DMS53 (cell line): ENCODE data around the gene ATP8B2.
A peak's percentile ranks its signal among the peaks of the same experiment; 100 is the strongest.
"Not testable (repeated sequence)": the region's sequence is repeated elsewhere in the genome, so short reads cannot be mapped to it uniquely, and the experiment has no call there.

Source experiments
- DNase-seq: peaks from one replicate; lab custom pipeline; 2025; lab: John Stamatoyannopoulos, UW

The ATP8B2 gene

DNA sequence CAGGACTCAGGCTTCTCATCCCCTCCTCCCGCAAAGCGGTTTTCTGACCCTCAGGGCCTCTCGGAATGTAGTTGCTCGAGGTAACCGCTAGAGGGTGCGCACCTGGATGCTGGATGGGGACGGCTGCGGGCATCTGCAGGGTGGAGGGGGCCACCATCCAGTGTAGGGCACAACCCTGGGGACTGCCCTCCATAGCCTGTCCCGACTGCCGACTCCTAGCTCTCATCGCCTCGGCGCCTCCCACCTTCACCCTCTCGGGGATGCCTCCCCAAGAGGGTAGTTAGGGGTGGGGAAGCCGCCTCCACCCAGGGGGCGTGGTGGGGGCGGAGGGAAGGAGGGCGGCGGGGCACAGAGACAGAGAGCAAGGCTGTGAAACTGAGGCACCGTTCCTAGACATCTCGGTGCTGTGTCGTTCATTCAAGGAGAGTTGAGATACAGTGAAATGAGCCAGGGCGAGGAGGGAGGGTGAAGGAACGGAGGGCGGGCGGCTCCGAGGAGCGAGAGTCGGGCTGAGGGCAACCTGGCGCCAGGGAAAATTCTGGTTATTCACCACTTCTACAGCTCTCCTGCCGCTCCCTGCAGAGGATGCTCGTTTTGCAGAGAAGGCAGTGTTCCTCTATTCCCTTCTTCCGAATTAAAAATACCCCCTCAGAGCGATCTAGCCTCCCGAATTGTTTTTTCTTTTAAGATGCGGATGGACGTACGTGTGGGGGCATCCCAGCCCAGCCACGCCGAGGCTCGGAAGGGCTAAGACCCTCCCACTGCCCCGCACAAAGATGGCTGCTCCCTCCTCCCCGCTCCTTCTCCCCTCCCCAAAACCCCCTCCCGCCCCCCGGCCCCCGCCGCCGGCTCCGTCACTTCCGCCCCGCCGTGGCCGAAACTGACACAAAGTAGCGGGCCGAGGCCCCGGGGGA, at the start of gene ATP8B2:
ATP8B2 (plus strand) TSS at position 857 of the 914 bp plus-strand sequence. CDS start 2,617 bp downstream, outside the sequence.
- peak; percentile 90 for DNase-seq

DNA sequence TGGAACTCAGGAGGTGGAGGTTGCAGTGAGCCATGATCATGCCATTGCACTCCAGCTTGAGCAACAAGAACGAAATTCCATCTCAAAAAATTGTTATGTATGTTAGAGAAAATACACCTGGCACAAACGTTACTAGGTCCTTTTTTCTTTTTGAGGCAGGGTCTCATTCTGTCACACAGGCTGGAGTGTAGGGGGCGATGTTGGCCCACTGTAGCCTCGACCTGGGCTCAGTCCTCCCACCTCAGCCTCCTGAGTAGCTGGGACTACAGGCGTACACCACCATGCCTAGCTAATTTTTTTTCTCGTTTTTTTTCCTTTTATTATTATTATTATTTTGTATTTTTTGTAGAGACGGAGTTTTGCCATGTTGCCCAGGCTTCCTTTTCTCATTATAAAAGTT, 48.5 kb upstream of the ATP8B2 start:
- DNase-seq, result peak; percentile 25

- DNase-seq, result not testable (repeated sequence)
Observed at GRCh38 chr1:154287591-154287990, 37.7 kb upstream of the ATP8B2 start.

- DNase-seq, result no peak
Observed at GRCh38 chr1:154288661-154289060, 36.7 kb upstream of the ATP8B2 start.

- no peak for DNase-seq
Observed at GRCh38 chr1:154290921-154291320, 34.4 kb upstream of the ATP8B2 start.

- DNase-seq, result peak; percentile 21
Observed at GRCh38 chr1:154295408-154296235, 29.7 kb upstream of the ATP8B2 start.

GRCh38 chr1:154301582-154301981, 23.7 kb upstream of the ATP8B2 start:
- DNase-seq, result no peak

- DNase-seq, result peak; percentile 28
Observed at GRCh38 chr1:154304664-154305337, 20.5 kb upstream of the ATP8B2 start.

DNA sequence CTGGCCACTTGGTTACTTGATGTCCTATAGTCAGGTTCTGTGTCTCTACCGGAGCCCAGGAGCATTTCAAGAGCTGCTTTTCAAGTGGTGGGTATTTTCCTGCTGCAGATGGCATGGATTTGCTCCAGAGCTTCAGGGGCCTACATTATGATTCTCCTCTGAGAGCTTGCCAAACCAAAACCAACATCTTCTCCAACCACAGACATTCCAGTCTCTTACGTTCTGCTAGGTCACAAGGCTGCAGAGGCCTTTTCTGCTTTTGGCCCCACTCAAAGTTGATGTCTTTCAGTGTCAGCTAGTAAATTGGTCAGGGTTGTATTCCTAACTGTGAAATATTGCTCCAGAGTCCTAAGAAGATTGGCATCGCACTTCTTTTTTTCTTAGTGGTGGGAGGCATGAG, 19.2 kb upstream of the ATP8B2 start:
- no peak for DNase-seq

GRCh38 chr1:154307670-154308270, 17.6 kb upstream of the ATP8B2 start:
- not testable (repeated sequence) for DNase-seq

DNA sequence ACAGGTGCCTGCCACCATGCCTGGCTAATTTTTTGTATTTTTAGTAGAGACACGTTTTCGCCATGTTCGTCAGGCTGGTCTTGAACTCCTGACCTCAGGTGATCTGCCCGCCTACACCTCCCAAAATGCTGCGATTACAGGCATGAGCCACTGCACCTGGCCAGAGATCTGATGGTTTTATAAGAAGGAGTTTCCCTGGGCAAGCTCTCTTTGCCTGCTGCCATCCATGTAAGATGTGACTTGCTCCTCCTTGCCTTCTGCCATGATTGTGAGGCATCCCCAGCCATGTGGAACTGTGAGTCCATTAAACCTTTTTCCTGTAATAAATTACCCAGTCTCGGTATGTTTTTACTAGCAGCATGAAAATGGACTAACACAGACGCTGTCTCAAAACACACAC, 16.2 kb upstream of the ATP8B2 start:
- DNase-seq, result not testable (repeated sequence)

DNA sequence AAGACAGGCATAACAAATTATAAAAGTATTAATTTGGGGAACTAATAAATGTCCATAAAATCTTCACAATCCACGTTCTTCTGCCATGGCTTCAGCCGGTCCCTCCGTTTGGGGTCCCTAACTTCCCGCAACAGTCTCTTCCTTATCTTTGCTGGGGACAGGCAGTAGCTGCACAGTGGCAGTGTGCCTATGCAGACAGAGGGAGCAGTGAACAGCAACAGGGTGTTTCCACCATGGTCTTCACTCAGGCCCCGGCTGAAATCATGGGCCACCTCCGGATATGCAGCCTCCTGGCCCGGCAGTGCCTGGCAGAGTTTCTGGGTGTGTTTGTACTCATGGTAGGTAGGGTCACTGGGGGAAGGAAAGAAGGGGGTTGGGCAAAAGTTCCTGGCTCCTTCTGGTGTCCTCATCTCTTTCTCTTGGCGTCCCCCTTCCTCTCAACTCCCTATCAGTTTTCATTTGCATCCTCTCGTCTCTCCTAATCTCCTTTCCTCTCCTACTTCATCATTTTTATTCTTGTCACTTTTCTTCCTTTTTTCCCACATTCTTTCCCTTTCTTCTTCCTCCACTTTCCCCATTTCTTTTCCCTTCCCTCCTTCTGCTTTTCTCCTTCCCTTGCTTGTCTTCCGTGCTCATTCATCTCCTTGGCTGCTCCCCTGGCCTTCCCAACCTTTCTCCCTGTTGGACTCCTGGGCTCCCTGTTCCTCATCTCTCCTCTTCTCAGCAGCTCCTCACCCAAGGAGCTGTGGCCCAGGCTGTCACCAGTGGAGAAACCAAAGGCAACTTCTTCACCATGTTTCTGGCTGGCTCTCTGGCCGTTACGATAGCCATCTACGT, 12.9 kb upstream of the ATP8B2 start:
- not testable (repeated sequence) for DNase-seq

DNA sequence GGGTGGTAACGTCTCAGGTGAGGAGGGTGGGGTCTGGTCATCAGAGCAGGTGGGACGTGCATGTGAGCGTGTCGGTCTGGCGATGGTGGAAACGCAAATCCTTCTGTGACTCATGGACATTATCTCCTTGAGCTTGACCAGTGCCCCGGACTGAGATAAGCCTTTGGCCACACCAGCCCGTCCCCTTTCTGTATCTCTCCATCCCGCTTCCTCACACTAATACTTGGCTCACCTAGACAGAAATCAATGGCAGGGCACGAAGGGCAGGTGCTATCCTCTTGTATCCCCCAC, 12.3 kb upstream of the ATP8B2 start:
- no peak for DNase-seq

GRCh38 chr1:154314226-154314625, 11.1 kb upstream of the ATP8B2 start:
- DNase-seq, result not testable (repeated sequence)

DNA sequence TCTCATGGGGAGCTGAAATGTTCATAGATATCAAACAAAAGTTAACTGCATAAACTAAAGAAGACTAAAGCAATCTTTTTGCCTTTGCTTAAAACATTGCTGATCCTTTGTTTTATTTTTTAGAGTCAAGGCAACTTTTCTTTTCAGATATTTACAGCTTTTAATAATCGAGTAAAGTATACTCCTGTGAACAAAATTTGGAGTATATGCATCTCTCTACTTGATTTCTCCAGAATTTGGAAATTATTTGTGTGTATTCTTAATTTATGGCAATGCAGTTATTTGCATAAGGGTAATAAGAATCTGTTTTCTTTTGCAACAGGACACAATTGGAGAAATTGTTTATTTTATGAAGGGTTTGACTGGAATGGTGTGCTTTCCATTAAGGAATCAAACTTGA, 8.6 kb upstream of the ATP8B2 start:
- peak; percentile 29 for DNase-seq

GRCh38 chr1:154318386-154318785, 6.9 kb upstream of the ATP8B2 start:
- no peak for DNase-seq

GRCh38 chr1:154320882-154321608, 4.3 kb upstream of the ATP8B2 start, which contains the start of gene AQP10:
Gene AQP10 (plus strand): TSS chr1:154321093. CDS start chr1:154321156, 63 bp downstream.
- no peak for DNase-seq

GRCh38 chr1:154321609-154321934, 3.8 kb upstream of the ATP8B2 start:
- not testable (repeated sequence) for DNase-seq

DNA sequence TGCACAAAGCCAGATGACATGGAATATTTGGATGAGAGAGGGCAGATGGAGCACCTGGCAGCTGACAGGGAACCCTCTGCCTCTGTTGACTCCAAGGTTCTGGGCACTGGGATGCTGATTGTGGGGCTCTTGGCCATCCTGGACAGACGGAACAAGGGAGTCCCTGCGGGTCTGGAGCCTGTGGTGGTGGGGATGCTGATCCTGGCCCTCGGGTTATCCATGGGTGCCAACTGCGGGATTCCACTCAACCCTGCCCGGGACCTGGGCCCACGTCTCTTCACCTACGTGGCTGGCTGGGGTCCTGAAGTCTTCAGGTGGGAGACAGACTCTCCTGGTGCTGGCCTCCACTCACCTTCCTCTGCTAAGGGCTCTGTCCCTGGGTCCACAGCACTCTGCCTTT, 1.8 kb upstream of the ATP8B2 start:
- DNase-seq, result no peak

DNA sequence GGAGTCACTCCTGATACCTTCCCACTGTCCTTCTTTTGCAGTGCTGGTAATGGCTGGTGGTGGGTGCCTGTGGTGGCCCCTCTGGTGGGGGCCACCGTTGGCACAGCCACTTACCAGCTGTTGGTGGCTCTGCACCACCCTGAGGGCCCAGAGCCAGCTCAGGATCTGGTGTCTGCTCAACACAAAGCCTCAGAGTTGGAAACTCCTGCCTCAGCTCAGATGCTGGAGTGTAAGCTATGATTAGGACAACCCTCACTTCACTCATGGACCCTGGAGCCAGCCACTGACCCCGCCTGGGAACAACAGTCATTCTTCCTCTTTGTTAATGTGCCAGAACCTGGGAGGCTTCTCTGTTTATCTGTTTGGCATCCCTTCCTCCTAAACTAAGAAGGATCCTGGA, 1.1 kb upstream of the ATP8B2 start:
- no peak for DNase-seq
